Adipose tissue (tissue), 3 donors: ENCODE data around the gene CCDC63. TPM values are rescaled to one million over a fixed set of nuclear protein-coding genes. Genes with fewer than 3 reads are reported as not detected.
"Not testable (repeated sequence)": the region's sequence is repeated elsewhere in the genome, so short reads cannot be mapped to it uniquely, and the experiment has no call there.

Experiments used
- H3K27ac ChIP-seq: one replicate; pipeline ENCODE4 v1.5.1; 2013; ENCODE audit warnings: low read depth, low read length
- WGBS, 3 donors: extraction: QIAGEN DNeasy Blood & Tissue Kit; methylation state at CpG; one replicate each; pipeline ENCODE4 v1.1.7; 2013; 5-methylcytosine and 5-hydroxymethylcytosine counted together
- polyA plus RNA-seq, 3 donors: library from polyadenylated mRNA; stranded (reverse); fragments of 200-250 nt; gene quantifications; one replicate each; pipeline ENCODE4 v1.2.3, GENCODE V29; 2013
- donor health status: healthy with polysubstance abuse.
- donor health status: Bipolar disorder and iron deficiency.
- donor health status: healthy.

Gene CCDC63
- polyA plus RNA-seq, 3 donors, result not detected

DNA sequence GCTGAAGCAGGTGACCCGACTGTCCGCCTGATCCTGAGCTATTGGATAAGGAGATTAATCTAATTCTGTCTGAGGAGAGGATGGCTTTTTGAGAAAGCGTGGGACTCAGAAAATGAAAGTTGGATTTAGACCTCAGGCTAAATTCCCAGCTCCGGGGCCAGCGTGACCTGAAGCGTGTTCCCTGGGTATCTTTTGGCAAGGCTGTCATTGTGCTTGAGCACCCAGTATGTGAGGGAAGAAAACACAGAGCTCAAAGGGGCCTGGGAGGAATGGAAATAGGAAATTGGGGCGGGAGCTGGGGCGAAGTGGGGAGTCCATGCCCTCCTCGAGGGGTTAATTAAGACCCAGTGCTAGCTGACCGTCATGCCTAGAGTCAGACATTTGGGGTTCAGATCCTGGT is 17.5 kb upstream of the CCDC63 start:
- no peak overlapping the region for H3K27ac ChIP-seq
- WGBS, 3 donors, result 67 to 87% (median 84%) methylated on average over 10 of the region's 10 CpGs

DNA sequence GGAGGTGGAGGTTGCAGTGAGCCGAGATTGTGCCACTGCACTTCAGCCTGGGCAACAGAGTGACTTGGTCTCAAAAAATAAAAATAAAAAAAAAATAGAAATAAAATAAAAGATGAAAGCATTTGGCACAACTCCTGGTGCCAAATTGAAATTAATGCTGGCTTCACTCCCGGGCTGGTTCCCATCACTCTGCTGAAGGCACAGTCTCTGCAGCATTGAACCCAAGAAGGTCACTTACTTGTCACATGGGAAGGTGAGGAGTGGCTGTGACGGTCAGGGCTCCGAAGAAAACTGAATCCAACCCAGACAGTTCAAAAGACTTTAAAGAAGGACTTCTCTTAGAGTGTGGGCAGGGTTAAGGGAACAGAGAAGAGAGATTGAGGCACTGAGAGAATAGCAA is 10.5 kb upstream of the CCDC63 start:
- no peak overlapping the region for H3K27ac ChIP-seq
- WGBS, 3 donors, result 72 to 86% (median 79%) methylated on average over 4 of the region's 4 CpGs

DNA sequence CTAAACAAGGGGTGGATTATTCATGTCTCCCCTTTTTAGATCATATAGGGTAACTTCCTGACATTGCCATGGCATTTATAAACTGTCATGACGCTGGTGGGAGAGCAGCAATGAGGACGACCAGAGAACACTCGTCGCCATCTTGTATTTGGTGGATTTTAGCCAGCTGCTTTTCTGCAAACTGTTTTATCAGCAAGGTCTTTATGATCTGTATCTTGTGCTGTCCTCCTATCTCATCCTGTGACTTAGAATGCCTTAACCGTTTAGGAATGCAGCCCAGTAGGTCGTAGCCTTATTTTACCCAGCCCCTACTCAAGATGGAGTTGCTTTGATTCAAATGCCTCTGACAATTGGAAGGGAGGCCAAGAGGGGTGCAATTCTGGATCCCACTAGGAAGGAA is 5.8 kb upstream of the CCDC63 start:
- 49 to 67% (median 61%) methylated on average over 6 of the region's 6 CpGs for WGBS, 3 donors
- H3K27ac ChIP-seq, result no peak overlapping the region

GRCh38 chr12:110844131-110844530 is 2.7 kb upstream of the CCDC63 start:
- H3K27ac ChIP-seq, result no peak overlapping the region
- 48 to 66% (median 52%) methylated on average over 3 of the region's 3 CpGs for WGBS, 3 donors

DNA sequence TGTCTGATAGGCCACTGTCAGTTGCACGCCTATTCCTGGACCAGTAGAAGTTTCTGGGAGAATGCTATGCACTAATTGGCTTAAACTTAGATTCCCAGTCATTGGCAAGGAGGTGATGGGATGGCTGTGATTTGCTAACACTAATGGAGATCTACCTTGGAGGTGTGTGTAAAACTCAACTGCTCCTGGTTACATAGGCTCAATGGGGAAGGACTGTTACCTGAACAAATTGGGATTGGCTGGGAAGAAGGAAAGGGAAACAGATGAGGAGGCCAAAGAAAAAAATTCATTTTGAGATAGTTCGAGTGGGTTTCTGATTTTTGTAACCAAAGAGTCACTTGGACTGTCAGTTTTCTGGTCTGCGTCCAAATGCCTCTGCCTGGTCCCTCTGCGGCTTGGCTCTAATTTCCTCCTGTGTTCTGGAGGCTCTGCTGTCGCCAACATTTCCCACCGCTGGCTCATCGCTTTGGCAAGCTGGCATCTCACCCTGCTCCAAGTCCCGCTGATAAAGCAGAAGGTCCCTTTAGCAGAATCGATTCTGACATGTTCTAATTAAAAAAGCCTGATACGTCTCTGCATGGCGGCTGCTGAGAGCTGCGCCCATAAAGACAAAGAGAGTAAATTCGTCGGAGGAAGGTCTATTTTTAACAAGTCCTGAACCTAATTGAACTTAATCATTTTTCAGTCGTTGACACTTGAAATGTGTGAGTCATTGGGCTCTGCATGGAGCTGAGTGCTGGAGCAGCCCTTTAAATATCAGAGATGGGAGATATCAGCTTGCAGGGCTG is 2.0 kb upstream of the CCDC63 start:
- no peak overlapping the region for H3K27ac ChIP-seq
- WGBS, 3 donors, result 51 to 55% (median 54%) methylated on average over 15 of the region's 15 CpGs

GRCh38 chr12:110845339-110845682 is 1.5 kb upstream of the CCDC63 start:
- H3K27ac ChIP-seq, result no peak overlapping the region
- WGBS, 3 donors, result 64 to 77% (median 77%) methylated on average over 4 of the region's 4 CpGs

- 90 to 95% (median 94%) methylated on average over 6 of the region's 6 CpGs for WGBS, 3 donors
- no peak overlapping the region for H3K27ac ChIP-seq
These were observed 1.6 kb downstream of the CCDC63 start for GRCh38 chr12:110848314-110848923.

DNA sequence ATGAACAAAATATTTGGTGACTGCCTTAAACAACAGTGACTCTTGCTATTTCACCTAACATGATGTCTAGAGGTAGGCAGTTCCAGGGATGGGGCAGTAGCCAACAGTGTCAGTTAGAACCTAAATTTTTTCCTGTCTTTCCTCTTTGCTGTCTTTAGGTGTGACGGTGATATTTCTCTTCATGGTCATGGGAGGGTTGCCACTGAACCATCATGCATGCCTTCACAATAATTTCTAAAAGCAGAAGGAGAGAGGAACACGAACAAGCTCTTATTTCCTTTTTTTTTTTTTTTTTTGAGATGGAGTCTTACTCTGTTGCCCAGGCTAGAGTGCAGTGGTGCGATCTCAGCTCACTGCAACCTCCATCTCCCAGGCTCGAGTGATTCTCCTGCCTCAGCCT is 2.4 kb downstream of the CCDC63 start:
- H3K27ac ChIP-seq, result no peak overlapping the region
- 73 to 87% (median 85%) methylated on average over 4 of the region's 4 CpGs for WGBS, 3 donors

GRCh38 chr12:110849748-110850403 is 3.1 kb downstream of the CCDC63 start:
- WGBS, 3 donors, result 85 to 92% (median 91%) methylated on average over 5 of the region's 5 CpGs
- H3K27ac ChIP-seq, result no peak overlapping the region

- 72 to 80% (median 73%) methylated on average over 5 of the region's 5 CpGs for WGBS, 3 donors
- no peak overlapping the region for H3K27ac ChIP-seq
These were observed 4.0 kb downstream of the CCDC63 start for GRCh38 chr12:110850762-110851161.

- WGBS, 3 donors, result 50 to 63% (median 54%) methylated on average over 4 of the region's 4 CpGs
- no peak overlapping the region for H3K27ac ChIP-seq
These were observed 7.0 kb downstream of the CCDC63 start for GRCh38 chr12:110853836-110854235.

DNA sequence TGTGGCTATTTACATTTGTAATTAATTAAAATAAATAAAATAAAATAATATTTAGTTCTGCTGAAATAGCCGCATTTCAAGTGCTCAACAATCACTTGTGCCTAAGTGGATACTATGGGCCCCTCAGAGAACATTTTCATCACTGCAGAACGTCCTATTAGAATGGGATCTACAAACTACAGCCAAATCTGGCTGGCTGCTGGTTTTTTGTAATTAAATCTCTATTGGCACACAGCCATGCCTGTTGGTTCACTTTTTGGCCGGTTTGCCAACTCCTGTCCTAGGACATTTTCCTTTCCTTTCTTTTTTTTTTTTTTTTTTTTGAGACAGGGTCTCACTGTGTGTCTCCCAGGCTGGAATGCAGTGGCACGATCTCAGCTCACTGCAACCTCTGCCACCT is 9.8 kb downstream of the CCDC63 start:
- WGBS, 3 donors, result 81 to 86% (median 85%) methylated on average over 4 of the region's 4 CpGs

GRCh38 chr12:110857528-110857927 is 10.7 kb downstream of the CCDC63 start:
- no peak overlapping the region for H3K27ac ChIP-seq
- WGBS, 3 donors, result 85 to 89% (median 87%) methylated on average over 5 of the region's 5 CpGs

More for the DNA sequence above, 9.8 kb downstream of the CCDC63 start:
- H3K27ac ChIP-seq, result no peak overlapping the region

- WGBS, 3 donors, result 88 to 95% (median 90%) methylated on average over 4 of the region's 4 CpGs
- H3K27ac ChIP-seq, result not testable (repeated sequence)
These were observed 11.2 kb downstream of the CCDC63 start for GRCh38 chr12:110857954-110858353.

DNA sequence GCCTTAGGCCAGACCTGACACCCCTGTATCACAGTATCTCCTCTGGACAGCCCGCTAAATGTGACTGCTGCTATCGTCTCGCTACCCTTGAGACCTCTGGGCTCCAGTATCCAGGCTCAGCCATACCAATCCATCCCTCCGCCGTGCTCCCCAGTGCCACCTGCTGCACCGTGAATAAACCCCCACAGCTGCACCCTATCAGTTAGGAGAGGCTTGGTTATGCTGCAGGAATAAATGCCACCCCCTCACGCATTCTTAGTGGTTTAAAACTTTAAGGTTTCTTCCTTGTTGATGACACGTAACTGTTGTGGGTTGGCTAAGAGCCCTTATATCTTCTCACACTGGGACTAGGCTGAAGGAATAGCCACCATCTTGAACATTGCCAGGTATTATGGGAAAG is 12.1 kb downstream of the CCDC63 start:
- WGBS, 3 donors, result 71 to 78% (median 73%) methylated on average over 8 of the region's 8 CpGs
- H3K27ac ChIP-seq, result no peak overlapping the region

GRCh38 chr12:110860833-110861296 is 14.1 kb downstream of the CCDC63 start:
- WGBS, 3 donors, result 10 to 51% (median 13%) methylated on average over 8 of the region's 8 CpGs
- H3K27ac ChIP-seq, result no peak overlapping the region

- H3K27ac ChIP-seq, result no peak overlapping the region
- 62 to 89% (median 88%) methylated on average over 7 of the region's 7 CpGs for WGBS, 3 donors
These were observed 14.9 kb downstream of the CCDC63 start for GRCh38 chr12:110861729-110862128.

DNA sequence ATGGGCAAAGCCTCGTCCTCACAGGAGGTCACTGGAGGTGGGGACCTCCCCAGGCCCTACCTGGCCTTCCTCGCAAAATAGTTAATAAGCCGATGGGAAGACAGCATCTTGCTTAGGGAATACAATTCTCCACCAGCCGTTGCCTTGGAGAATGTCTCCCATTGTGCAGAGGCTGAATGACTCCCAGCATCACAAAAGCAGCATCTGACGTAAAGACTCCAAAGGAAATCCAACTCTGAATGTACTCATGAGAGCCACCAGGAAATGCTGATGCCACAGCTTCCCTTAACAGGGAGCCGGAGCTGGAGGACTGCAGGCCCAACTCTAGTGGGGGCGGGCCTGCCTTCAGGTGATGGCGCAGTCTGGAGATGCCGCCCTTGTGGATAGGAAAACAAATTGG is 15.5 kb downstream of the CCDC63 start:
- 76 to 83% (median 80%) methylated on average over 9 of the region's 9 CpGs for WGBS, 3 donors

GRCh38 chr12:110863161-110863560 is 16.4 kb downstream of the CCDC63 start:
- H3K27ac ChIP-seq, result no peak overlapping the region
- 75 to 94% (median 81%) methylated on average over 7 of the region's 7 CpGs for WGBS, 3 donors

More for the DNA sequence above, 15.5 kb downstream of the CCDC63 start:
- no peak overlapping the region for H3K27ac ChIP-seq
